Epithelial cell of proximal tubule (primary cell): Measurements from ENCODE around the gene FBXO44. TPM values are rescaled to one million over a fixed set of nuclear protein-coding genes. Genes with fewer than 3 reads are reported as not detected.
"Not testable (repeated sequence)": the region's sequence is repeated elsewhere in the genome, so short reads cannot be mapped to it uniquely, and the experiment has no call there.

Source experiments
- DNase-seq: peaks from one replicate; pipeline ENCODE4 v3.0.0-alpha.2; 2011; ENCODE audit warnings: low read depth
- H3K4me3 ChIP-seq: 2 replicates; pipeline ENCODE4 v1.5.1; 2011; ENCODE audit warnings: low read depth, mild to moderate bottlenecking, low read length
- total RNA-seq: library from RNA; depleted of rRNA; stranded (reverse); fragments of >200 nt; gene quantifications from 2 replicates; pipeline ENCODE4 v1.2.3, GENCODE V29; 2015
- TF ChIP-seq, protein P1 (sequence below): conservative IDR thresholded peaks from 2 replicates; pipeline ENCODE4 v1.5.1; 2012; ENCODE audit warnings: low read depth, mild to moderate bottlenecking, low read length

Gene FBXO44
- total RNA-seq, 1 donor from 2014 or later = 13.7 TPM

DNA sequence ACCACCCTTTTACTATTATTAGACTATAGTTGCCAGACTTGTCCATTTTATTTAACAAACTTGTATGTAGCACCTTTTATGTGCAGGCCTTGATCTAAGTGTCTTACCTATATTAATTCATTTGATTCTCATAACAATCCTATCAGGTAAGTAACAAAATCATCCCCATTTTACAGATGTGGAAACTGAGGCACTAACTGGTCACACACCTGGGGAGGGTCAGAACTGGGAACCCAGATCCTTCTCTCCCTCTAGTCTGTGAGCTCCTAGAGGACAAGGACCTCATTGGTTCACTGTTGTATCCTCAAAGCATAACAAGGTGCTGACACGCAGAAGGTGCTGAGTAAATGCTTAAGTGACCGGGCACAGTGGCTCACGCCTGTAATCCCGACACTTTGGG is 15.3 kb upstream of the FBXO44 start:
- H3K4me3 ChIP-seq = no peak overlapping the region
- TF ChIP-seq, protein P1, sequence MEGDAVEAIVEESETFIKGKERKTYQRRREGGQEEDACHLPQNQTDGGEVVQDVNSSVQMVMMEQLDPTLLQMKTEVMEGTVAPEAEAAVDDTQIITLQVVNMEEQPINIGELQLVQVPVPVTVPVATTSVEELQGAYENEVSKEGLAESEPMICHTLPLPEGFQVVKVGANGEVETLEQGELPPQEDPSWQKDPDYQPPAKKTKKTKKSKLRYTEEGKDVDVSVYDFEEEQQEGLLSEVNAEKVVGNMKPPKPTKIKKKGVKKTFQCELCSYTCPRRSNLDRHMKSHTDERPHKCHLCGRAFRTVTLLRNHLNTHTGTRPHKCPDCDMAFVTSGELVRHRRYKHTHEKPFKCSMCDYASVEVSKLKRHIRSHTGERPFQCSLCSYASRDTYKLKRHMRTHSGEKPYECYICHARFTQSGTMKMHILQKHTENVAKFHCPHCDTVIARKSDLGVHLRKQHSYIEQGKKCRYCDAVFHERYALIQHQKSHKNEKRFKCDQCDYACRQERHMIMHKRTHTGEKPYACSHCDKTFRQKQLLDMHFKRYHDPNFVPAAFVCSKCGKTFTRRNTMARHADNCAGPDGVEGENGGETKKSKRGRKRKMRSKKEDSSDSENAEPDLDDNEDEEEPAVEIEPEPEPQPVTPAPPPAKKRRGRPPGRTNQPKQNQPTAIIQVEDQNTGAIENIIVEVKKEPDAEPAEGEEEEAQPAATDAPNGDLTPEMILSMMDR = no peak
- DNase-seq = no peak

DNA sequence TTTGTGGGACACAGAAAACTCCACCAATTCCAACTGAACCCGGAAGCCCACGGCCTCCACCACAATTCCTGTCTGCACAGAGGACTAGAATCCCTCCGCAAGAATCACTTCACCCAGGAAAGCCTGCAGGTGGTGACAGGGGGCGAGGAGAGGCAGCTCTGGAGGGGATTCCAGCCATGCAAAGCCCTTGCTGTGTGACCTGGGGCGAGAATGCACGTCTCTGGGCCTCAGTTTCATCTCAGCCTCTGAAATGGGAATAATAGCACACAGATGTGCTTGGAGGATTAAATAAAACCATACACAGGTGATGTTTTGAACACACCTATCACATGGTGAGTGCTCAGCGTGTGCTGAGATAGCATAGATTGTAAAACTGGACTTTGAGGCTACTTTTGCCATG is 14.6 kb upstream of the FBXO44 start:
- no peak for DNase-seq
- no peak overlapping the region for H3K4me3 ChIP-seq

DNA sequence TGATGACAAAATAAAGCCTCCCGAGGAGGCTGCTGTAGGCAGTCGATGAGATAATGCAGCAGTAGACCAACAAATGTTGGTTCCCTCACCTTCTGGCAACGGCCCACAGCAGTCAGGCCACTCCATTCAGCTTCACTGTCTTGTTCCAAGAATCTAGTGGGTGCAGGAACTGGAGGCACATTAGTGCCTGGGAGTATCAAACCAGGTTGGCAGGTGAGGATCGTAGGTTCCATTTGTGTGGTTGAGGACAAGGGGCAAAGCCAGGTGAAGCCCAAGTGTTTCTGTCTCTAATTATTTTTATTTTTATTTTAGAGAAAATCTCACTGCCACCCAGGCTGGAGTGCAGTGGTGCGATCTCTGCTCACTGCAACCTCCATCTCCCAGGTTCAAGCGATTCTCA is 13.7 kb upstream of the FBXO44 start:
- TF ChIP-seq, protein P1 = no peak
- H3K4me3 ChIP-seq = no peak overlapping the region
- DNase-seq = no peak

More for the DNA sequence above, 14.6 kb upstream of the FBXO44 start:
- TF ChIP-seq, protein P1 = no peak

DNA sequence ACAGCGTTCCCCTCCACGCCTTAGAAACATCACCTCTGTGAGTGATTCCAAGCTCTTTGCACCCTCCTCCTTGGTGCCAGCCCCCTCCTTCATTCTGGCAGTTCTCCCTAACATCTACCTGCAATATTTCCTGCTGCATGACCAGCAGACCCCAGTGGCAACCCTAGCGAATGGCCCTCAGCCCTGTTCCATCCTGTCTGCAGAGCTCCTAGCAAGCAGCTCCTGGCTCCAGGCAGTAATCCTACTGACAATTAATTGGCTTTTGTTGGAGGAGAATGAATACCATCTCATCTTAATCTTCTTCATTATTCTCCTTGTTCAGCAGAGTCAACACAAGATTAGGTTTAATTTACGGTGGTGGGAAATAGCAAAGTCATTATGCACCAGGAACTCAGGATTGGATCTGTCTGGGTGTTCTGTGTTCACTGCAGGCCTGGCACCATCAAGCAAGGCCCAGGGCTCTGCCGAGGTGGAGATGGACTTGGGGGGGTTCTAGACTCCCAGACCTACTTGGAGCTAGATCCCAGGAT is 12.8 kb upstream of the FBXO44 start:
- no peak for DNase-seq
- TF ChIP-seq, protein P1 = no peak
- H3K4me3 ChIP-seq = no peak overlapping the region

DNA sequence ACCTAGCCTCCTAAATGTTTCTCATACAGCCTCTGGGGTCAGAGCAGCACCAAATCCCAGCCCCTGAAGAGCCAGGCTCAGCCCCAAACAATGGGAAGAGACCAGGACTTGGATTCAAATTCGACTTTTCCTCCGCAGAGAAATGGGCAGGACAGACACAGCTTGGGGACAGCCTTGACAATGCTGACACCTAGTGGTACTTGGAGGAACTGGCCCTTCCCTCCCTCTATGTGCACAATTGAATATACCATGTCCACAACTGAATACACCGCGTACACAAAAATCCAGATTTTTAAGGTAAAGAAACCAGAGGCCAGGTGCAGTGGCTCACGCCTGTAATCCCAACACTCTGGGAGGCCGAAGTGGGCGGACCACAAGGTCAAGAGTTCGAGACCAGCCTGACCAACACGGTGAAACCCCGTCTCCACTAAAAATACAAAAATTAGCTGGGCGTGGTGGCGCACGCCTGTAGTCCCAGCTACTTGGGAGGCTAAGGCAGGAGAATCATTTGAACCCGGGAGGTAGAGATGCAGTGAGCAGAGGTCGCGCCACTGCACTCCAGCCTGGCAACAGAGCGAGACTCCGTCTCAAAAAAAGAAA is 12.2 kb upstream of the FBXO44 start:
- DNase-seq, H3K4me3 ChIP-seq: not testable (repeated sequence)
- TF ChIP-seq, protein P1 = peak; percentile 98

DNA sequence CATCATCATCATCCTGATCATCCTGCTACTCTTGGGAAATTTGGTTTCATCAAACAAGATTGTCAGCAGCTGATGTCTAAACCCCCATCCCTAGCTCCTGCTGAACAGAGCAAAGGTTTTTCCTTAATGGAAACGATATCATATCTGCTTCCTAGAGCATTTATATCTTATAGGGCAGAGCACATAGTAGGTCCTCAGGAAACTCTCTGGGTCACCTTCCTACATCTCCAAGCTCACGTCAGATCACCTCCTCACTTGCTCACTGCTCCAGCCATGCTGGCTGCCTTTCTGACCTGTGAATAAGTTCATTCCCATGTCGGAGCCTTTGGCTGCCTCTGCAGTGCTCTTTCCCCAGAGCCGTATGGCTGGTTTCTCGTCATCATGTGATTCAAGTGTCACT is 10.9 kb upstream of the FBXO44 start:
- H3K4me3 ChIP-seq = no peak overlapping the region
- DNase-seq = no peak
- TF ChIP-seq, protein P1 = no peak

DNA sequence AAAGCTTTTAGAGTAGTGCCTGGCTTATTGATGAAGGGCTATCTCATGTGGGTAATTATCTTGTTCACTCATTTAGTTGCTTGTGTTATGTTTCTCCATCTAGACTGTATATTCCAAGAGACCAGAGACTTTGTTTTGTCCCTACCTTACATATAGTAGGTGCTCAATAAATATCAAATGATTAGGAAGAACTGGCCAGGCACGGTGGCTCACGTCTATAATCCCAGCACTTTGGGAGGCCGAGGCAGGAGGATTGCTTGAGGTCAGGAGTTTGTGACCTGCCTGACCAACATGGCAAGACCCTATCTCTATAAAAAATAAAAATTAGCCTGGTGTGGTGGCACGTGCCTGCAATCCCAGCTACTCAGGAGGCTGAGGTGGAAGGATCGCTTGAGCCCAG is 9.4 kb upstream of the FBXO44 start:
- DNase-seq = no peak
- H3K4me3 ChIP-seq = no peak overlapping the region
- TF ChIP-seq, protein P1 = no peak
